DMS114 treated with DMSO at 0.1 percent for 48 hours (cell line): Measurements from ENCODE around the gene PBX3.
"Not testable (repeated sequence)": the region's sequence is repeated elsewhere in the genome, so short reads cannot be mapped to it uniquely, and the experiment has no call there.

Source experiments
- DNase-seq: peaks from one replicate; lab custom pipeline; 2025; ENCODE audit not compliant: unreplicated experiment; lab: John Stamatoyannopoulos, UW

Gene PBX3

GRCh38 chr9:125821078-125821477 is 73.9 kb downstream of the PBX3 start:
- no peak for DNase-seq

- no peak for DNase-seq
Observed at GRCh38 chr9:125822160-125822559, 75.0 kb downstream of the PBX3 start.

- DNase-seq, result no peak
Observed at GRCh38 chr9:125822902-125823301, 75.7 kb downstream of the PBX3 start.

- not testable (repeated sequence) for DNase-seq
Observed at GRCh38 chr9:125823874-125824406, 76.8 kb downstream of the PBX3 start.

- DNase-seq, result no peak
Observed at GRCh38 chr9:125825762-125826161, 78.6 kb downstream of the PBX3 start.

- DNase-seq, result no peak
Observed at GRCh38 chr9:125826850-125827249, 79.7 kb downstream of the PBX3 start.

GRCh38 chr9:125829743-125830142 is 82.6 kb downstream of the PBX3 start:
- DNase-seq, result no peak

- no peak for DNase-seq
Observed at GRCh38 chr9:125831054-125831453, 83.9 kb downstream of the PBX3 start.

GRCh38 chr9:125831616-125832015 is 84.4 kb downstream of the PBX3 start:
- DNase-seq, result no peak

GRCh38 chr9:125835655-125836054 is 88.5 kb downstream of the PBX3 start:
- DNase-seq, result no peak

- peak; percentile 23 for DNase-seq
Observed at GRCh38 chr9:125839317-125839716, 92.1 kb downstream of the PBX3 start.

- DNase-seq, result no peak
Observed at GRCh38 chr9:125841444-125841843, 94.3 kb downstream of the PBX3 start.

- DNase-seq, result peak; percentile 59
Observed at GRCh38 chr9:125842242-125842641, 95.1 kb downstream of the PBX3 start.

- peak; percentile 75 for DNase-seq
Observed at GRCh38 chr9:125843646-125844045, 96.5 kb downstream of the PBX3 start.

- peak; percentile 45 for DNase-seq
Observed at GRCh38 chr9:125844611-125845010, 97.4 kb downstream of the PBX3 start.

GRCh38 chr9:125845271-125845808 is 98.2 kb downstream of the PBX3 start:
- DNase-seq, result no peak

- DNase-seq, result no peak
Observed at GRCh38 chr9:125847735-125848134, 100.6 kb downstream of the PBX3 start.

- DNase-seq, result no peak
Observed at GRCh38 chr9:125850106-125850632, 103.0 kb downstream of the PBX3 start.

- no peak for DNase-seq
Observed at GRCh38 chr9:125850763-125851162, 103.6 kb downstream of the PBX3 start.

GRCh38 chr9:125851979-125852378 is 104.8 kb downstream of the PBX3 start:
- no peak for DNase-seq

GRCh38 chr9:125852386-125852785 is 105.2 kb downstream of the PBX3 start:
- DNase-seq, result no peak

GRCh38 chr9:125854553-125855275 is 107.5 kb downstream of the PBX3 start:
- no peak for DNase-seq
